Suprapubic skin (tissue), 4 donors: ENCODE measurements around the gene BARX1.

Experiments
- EP300 ChIP-seq: sonication (generic); formaldehyde crosslinking; IDR thresholded peaks from one replicate; pipeline ENCODE4 v1.6.1; 2017; ENCODE audit warnings: antibody characterized with exemption
- POLR2A ChIP-seq, 2 donors: fragments of 450-650 bp; IDR thresholded peaks; one replicate each; pipeline ENCODE4 v1.6.1; 2017; ENCODE audit warnings: antibody characterized with exemption in 2 of 2, mild to moderate bottlenecking in 2 of 2, moderate library complexity in 2 of 2
- POLR2AphosphoS5 ChIP-seq, 3 donors: sonication (generic); formaldehyde crosslinking; IDR thresholded peaks; one replicate each; pipeline ENCODE4 v1.6.1; 2017; ENCODE audit warnings: antibody characterized with exemption in 3 of 3
- TF ChIP-seq, protein P1 (sequence below), 2 donors: fragments of 200-600 bp in 1 of 2; fragments of 450-650 bp in 1 of 2; sonication (generic) in 1 of 2; IDR thresholded peaks; one replicate each; pipeline ENCODE4 v1.5.1; 2016 to 2019; ENCODE audit warnings: antibody characterized with exemption in 2 of 2, mild to moderate bottlenecking in 1 of 2, moderate library complexity in 1 of 2

DNA sequence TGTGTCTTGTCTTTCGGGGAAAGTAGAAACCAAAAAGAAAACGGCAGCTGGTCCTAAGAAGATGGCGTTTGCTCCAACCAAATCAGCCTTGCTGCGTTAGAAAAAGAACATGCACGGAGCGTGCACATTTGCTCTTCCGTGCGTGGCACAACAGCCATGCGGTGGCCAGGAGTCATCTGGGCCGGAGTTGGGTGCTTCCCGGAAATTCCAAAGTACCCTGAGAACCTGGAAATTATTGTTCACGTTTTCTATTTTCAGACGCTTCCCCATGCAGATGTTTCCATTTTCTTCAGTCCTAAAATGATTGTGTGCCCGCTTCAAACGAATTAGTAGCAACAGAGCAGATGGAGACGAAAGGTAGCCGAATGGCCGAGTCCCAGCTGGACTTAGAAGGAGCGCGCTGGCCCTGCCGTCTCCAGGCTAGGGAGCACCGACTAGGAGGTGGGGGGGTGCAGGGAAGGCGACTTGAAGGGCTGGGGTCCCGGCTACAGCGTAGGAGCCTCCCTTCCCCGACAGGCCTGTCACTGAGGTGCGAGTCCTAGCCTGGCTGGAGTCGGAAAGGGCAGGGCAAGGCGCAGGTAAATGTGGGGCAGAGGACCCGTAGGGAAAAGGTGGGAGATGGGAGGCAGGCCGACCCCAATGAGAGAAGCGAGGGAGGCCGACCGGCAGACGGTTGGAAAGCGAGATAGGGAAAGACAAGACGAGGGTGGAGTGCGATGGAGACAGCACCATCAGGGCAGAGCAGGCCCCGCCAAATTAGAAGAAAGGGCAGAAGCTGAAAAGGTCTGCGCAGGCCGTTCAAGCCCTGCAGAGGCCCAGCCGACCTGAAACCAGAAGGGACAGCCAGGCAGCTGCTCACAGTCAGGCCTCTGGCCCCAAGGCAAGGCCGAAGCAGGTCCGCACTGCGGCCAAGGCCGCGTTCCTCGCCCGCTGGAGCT, 1.4 kb downstream of the BARX1 start:
- TF ChIP-seq, protein P1, sequence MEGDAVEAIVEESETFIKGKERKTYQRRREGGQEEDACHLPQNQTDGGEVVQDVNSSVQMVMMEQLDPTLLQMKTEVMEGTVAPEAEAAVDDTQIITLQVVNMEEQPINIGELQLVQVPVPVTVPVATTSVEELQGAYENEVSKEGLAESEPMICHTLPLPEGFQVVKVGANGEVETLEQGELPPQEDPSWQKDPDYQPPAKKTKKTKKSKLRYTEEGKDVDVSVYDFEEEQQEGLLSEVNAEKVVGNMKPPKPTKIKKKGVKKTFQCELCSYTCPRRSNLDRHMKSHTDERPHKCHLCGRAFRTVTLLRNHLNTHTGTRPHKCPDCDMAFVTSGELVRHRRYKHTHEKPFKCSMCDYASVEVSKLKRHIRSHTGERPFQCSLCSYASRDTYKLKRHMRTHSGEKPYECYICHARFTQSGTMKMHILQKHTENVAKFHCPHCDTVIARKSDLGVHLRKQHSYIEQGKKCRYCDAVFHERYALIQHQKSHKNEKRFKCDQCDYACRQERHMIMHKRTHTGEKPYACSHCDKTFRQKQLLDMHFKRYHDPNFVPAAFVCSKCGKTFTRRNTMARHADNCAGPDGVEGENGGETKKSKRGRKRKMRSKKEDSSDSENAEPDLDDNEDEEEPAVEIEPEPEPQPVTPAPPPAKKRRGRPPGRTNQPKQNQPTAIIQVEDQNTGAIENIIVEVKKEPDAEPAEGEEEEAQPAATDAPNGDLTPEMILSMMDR (IDR thresholded peaks at IDR 0.05), result no peak
- no peak for TF ChIP-seq POLR2A (IDR thresholded peaks at IDR 0.05)
- TF ChIP-seq POLR2AphosphoS5 (IDR thresholded peaks at IDR 0.05), result no peak
- no peak for TF ChIP-seq EP300
